ENCODE results near the gene ELAVL4.
"Not testable (repeated sequence)": the region's sequence is repeated elsewhere in the genome, so short reads cannot be mapped to it uniquely, and the experiment has no call there.

The ELAVL4 gene

DNA sequence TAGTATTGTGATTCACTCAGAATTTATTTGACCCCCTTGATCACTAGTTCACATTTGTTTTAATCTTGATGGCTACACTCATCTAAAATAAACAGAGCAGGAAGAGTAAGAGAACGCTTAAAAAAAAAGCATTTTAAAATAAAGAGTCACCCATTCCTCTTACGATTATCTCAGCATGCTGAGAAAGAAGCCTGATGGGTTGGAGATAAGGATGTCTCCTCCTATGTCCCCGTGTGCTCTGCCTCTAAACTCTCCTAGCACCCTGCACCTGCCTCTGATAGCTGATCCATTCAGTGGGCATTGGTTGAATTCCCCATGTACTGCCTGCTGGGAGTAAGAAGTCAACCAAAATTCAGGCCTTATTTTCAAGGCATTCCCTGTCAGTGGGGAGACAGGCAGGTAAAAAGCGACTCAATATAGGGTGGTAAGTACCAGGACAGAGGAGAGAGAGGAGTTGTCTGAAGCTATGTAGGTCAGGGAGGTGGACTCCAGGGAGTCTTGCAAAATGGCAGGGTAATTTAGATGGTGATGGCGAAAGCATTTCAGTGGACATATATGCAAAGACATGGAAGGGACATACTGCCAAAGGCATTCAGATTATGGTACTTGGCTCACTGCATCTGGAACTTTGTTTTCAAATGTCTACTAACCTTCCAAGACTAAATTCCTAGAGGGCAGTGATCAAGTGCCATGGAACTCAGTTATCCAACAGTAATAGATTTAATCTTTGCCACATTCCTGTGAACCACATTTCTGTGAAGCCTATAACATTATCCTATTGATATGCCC is 18.4 kb downstream of the ELAVL4 start:
- no peak for DNase-seq (ENCODE audit: low read depth)

DNA sequence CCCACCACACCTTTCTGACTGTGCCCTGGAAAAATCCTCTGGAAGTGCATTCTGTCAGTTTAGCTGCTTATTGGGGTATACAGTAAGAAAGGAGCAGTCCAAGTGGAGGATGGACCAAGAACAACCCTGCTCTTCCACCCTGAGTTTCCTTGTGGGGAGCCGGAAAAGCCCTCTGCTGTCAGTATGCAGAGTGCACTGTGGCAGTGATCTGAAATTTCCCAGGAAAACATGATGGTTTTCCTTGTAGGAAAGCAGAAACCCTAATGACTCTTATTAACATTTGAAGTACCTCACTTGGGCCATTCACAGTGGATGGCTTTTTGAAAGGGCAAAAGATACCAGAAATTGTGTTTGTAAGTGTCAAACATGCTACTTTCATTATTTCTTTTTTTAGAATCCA is 20.5 kb downstream of the ELAVL4 start:
- DNase-seq (ENCODE audit: low read depth): no peak

DNA sequence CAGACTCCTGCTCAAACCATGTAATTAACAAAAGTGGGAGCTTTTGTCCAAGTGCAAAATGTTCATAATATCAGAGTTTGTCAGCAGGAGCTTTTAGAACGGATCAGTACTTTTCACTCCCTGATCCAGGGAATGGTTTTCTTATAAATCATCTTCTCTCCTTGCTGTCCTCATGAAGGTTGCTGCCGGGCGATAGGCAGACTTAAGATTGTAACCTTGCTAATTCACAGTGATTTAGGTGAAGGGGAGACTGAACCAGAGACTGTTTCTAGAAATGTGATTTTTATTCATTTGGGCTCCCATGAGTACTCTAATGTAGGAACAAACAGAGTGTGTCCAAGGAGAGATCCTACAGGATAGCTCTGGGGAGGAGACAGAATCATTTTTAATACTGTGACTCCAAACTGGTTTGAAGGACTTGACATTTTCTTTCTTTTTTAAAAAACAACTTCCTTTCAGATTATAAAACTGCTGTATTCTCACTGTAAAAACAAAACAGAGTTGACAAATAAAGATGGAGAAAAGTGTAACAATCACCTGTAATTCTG is 23.7 kb downstream of the ELAVL4 start:
- no peak for DNase-seq (ENCODE audit: low read depth)

DNA sequence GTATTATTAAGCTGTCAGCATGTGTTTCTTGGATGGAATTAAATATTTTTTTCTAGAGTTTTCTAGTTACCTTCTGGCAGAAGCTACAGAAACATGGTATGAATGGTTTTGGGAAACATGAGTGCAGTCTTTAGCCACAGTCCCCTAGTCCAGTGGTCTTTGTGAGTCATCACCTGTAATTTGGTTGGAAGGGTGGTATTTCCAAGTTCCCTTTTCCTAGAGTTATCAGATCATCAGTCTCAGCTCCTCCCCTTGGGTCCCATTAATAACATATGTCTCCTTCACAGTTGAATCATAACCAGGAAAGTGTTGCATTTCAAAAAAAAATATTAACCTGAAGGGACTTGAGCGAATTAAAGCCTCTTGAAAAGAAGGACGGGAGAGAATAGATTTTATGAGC is 27.0 kb downstream of the ELAVL4 start:
- no peak for DNase-seq (ENCODE audit: low read depth)

DNA sequence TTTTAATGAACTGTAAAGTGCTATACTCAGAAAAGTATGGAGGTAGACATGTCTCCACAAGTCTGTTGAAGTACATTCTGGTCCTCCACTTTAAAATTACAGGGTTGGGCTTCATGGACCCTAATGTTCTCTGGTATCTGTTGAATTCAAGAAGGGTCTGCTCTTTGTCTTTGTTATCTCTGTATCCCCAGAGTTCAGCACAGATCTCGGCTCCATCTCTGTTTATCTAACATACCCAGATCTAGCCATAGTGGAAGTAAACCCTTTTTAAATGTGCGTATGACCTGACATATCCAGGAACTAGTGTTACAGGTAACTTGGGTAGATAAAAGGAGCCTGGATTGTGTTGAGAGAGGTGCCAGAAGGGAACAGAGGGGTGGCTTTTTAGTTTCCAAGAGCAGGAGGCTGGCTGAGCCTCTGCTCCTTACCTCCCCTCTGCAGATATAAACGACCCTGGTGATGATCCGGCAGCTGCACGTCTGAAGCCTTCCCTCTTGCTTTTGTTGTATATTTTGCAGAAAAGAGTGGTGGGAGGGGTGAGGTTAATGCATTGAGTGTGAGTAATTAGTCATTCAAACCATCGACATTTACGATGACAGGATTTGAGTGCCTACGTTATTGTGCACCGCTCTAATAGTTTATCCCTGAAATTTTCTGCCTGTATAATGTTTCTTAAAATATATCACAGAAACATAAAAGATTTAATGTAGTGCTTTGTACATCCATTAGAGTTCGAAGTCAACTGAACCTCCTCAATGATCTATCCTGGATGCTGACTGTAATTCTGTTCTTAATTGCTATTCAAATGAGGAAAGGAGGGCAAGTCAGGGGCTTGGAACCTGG is 30.8 kb downstream of the ELAVL4 start:
- DNase-seq (ENCODE audit: low read depth): no peak

DNA sequence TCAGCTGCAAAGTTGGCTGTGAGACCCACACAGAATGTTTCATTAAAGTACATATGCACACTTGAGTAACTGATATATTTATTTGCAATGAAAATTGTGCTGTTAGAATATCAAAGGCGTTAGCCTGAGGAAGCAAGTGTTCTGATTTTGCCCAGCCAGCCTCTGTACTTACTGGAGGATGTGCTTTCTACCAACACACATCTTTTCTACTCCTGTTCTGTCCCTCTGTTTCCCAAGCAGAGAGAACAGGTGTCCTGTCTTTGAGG is 31.4 kb downstream of the ELAVL4 start:
- no peak for DNase-seq (ENCODE audit: low read depth)

DNA sequence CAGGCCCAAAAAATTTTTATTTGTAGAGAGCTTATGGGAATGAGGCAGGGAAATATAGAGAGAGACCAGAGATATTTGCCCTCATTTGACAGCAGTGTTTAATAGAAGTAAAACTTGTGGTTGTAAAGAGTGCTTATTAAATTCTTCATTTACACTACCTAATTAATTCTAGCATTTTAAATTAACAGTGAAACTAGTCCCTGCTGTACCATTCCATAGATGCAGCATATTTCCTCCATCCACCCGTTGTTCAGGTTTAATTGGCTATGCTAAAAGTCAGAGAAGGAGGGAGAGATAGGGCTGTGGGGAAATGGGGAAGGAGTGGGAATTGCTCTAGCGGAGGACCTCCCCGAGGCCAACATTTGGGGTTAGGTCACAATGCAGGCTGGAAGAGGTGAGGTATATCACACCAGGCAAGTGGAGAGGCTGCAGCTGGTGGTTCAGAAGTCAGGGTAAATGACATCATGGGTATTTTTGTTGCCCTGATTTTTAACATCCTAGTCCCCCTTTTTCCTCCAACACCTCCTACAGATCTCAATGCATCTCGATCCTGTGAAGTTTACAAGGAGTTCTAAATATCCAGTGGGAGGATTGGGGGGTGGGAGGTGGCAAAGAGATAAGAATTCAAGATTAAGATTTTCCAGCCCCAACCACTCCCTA is 38.6 kb downstream of the ELAVL4 start:
- no peak for DNase-seq (ENCODE audit: low read depth)

DNA sequence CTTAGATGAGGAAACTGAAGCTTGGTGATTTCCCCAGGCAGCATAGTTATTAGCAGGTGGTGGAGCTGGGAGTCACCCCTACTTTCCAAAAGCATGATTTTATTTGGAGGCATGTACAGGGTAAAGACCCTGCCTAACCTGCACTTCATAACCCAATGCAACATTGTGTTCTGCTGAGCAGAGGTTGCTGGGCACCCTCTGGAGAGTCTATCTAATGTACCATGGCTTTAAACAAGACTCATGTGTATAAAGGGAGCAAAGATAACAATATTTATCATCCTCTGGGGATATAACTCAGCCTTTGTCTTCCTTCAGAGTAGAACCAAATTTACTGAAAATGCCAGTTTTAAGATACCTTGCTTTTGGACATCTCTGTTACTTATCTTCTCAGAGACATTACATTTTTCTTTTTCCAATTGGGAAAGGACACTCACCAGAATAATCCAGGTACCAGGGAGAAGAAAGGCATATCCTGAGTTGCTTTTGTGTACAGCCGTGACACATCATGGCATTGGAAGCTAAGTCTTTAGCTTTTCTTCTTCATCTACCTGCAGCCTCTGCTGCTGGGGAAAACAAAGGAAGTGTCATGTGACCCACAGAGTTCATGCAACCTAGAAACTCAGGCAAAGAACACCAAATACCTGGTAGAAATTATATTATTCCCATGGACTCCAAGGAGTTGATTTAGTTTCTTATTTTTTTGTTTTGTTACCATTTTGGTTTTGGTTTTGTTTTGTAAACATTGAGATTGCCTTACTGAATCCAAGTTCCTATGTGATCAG is 39.6 kb downstream of the ELAVL4 start:
- DNase-seq (ENCODE audit: low read depth): no peak

DNA sequence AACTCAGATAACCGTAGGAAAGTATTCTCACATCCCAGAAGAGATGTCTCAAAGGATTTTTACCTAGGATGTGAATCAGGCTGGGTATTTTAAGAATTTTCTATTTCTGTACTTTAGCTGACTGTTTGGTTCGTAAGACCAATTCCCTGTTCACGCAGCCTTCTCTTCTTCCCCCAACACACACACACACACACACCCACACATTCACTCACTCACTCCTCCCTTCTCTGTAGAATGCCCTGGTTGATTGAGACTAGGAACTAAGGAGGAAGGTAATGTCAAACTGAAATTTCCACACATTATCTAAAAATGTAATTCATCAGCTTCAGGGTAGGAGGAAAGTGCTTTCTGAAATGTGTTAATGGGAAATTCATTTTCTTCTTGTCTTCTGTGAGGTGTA is 43.5 kb downstream of the ELAVL4 start:
- no peak for DNase-seq (ENCODE audit: low read depth)

DNA sequence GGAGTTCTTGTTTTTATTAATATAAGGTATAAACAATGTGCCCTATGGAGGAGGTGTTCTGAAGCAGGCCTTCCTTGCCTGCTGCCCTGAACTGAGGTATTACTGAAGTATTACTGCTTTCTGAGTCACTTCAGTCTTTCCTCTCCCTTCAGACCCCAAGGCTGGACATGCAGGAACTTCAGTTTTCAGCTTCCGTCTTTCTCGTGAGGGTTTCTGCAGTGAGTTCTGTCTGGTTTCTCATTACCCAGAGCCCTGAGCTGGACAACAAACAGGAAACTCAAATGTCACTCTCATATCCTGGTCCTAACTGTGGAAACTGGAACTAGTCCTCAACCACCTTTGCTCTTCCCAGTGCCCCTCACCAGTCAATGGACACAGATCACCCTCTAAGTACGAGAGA is 46.8 kb downstream of the ELAVL4 start:
- DNase-seq (ENCODE audit: low read depth): no peak

DNA sequence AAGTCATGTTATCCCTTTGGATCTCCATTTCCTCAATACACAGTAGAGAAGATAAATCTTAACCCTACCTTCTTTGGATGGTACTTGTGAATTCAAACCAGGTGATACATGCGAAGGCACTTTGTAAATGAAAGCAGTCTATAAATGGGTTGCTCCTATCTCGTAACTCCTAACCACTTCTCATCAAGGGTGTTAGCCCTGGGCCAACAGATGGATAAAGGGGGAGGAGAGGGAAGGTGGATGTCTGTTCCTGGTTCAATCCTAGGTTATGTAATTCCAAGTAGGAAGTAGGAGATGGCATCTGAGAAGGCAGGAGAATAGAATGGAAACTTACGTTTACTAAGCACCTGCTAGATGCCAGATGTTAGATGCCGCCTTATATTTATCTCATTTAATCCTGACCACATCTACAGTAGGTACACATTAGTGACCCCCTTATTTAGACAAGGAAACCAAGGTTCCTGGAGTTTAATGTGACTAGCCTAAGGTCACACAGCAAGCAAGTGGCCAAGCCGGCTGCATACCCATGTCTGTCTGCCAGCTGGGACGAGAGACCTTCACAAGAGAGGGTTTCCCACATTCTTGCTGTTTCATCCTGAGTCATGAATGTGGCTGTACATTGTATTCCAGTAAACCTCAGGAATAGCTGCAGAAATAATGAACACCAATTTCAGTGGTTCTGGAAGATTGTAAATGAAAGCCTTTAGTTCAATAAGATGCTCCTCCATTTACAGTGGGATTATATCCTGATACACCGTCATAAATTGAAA is 47.7 kb downstream of the ELAVL4 start:
- no peak for DNase-seq (ENCODE audit: low read depth)

DNA sequence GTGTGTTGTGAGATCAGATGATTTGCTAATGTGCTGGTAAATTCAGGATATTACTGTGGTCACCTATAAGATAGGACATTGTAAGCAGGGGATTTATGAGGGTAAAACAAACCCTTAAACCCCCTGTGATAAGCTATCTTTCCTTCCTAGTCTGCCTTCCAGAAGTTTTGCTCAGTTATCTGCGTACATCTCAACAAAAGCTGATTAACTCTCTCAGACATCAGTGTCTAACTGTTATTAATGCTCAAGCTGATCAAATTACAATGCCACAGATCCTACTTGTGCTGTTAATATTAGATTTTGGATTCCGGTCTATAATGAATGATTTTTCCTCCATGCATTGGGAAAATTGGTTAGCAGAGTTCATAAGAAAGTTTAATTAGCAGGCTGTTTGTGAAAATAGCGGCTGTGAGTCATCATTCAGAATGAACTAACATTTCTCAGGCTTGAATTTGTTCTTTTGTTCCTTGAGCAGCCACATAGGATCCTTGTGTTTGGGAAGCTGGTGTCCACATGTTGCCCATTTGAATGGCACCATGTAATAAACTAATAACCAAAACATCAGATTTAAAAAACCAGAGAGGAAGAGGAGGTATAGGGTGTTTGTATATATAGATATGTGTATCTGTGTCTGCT is 48.7 kb downstream of the ELAVL4 start:
- no peak for DNase-seq (ENCODE audit: low read depth)

DNA sequence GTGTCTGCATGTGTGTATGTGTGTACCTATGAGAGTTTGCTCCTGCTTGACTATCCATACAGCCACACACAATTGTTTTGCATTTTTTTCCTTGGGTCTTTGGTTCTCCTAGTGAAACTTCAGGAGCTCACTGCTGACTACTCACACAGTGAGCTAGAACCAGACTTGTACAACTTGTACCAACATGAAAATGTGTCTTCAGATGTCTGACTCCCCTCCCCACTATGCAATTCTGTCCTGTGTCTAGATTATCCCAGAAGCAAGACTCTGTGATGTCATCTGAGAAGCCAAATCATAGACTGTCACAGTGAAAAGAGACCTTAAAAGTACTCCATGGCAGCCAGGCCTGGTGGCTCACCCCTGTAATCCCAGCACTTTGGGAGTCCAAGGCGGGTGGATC is 49.7 kb downstream of the ELAVL4 start:
- no peak for DNase-seq (ENCODE audit: low read depth)

DNA sequence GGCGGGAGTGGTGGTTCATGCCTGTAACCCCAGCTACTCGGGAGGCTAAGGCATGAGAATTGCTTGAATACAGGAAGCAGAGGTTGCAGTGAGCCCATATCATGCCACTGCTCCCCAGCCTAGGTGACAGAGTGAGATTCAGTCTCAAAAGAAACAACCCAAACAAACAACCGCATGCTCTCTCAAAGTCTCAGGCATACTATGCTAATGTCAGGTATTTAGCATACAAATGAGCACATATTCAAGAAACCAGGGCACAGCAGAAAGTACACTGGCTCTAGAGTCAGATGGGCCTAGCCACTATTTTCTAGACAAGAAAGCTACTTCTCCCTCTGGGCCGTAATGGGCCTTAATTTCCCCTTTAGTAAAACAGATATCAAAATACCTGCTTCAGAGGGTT is 55.0 kb downstream of the ELAVL4 start:
- DNase-seq (ENCODE audit: low read depth): no peak

DNA sequence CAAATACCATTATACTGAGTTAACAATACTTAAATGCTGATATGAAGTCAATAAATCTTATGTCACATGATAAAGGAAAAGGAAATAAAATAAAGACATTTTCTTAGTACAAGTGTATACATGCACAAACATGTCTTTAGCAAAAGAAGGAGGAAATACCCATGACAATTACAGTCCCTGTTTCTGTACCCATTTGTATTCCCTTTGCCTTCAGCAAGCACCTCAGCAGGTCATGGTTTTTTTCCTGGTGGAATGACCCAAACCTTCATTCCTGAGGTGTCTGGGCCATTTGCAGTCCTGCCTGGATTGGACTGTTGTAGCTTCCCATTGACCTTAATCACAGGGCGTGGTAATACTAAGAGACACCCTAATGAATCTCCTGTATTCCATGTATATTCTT is 57.6 kb downstream of the ELAVL4 start:
- not testable (repeated sequence) for DNase-seq (ENCODE audit: low read depth)

DNA sequence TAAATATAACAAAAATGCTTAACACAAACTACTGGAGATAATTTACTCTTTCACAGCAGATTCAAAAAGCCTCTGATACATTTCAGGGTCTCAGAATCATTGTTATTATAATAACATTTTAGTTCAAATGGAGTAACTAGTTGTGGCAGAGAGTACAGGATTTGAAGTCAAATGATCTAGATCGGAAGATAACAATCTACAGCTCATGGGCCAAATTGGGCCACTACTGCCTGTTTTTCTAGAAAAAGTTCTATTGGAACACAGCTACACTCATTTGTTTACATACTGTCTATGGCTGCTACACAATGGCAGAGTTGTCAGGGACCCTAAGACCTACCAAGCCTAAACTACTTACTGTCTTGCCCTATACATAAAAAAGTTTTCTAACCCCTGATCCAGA is 63.6 kb downstream of the ELAVL4 start:
- no peak for DNase-seq (ENCODE audit: low read depth)

DNA sequence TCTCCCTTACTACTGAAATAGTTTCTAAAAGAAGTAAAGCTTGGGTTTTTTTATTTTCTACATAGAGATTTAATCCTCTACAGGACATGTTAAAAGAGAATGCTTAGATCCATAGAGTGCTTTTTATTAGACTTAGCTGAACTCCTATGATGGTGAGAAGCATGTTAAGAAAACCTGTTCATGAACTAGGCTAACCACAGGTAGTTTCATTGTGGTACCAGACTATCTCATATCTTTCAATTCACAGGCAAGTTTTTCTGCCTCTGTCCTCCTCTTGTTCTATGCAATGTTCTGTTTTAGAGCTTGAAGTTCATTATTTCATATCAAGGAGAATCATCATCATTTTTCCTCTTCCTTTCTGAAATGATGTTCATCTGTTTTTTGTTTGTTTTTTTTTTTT is 65.4 kb downstream of the ELAVL4 start:
- no peak for DNase-seq (ENCODE audit: low read depth)

DNA sequence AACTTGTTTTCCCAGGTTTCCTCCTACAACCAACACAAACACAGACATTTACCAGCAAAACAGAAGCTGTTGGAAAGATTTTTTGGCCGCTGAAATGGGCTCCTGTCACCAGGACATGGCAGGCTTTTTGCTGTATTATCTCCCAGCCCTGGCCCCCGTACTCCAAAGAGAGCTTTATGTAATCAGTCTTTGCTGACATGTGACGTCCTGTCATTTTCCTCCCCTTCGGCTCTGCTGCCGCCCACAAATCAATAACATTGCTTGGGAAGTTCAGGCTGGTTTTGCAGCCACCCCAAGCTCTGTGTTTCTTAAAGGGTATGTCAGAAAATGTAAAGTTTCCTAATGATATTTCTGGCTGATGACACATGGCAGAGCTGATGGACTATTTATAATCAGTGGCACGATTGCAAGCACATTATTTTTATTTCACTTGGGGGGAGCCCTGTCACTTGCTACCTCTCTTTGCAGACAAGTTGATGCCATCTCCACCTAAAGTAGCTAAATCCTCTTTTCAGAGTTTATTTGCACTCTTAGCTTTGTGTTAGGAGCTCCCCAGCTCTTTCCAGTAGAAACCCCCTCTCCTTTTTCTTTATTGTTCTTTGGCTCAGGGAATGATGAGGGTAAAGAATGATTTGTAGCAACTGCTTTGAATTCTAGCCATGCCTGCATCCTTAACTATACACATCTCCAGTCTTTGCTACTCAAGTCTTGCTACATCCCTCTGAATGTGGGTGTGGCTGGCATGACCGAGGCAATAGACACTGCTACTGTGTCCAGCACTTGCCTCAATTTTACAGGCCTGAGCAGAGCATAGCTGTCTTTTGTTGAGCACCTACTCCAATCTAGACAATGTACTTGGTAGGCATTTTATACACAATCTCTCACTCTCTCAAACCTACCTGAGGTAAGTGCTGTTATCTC is 67.3 kb downstream of the ELAVL4 start:
- no peak for DNase-seq (ENCODE audit: low read depth)

DNA sequence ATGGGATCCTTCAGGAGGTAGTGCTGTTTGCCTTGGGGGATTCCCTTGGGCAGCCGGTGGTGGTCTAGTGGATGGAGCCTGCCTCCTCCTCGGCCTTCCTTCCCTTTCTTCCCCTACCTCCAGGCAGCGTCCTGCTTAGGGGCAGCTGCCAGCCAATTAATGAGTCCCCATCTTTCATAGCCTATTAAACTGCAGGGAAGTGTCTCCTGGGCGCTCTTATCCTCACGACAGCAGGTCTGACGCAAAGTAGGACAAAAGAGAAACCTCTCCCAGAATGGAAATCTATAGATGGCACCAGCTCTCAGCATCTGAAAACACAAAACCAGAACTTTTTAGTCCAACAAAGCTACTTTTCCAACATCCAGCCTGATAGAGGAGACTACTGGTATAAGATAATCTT is 69.3 kb downstream of the ELAVL4 start:
- no peak for DNase-seq (ENCODE audit: low read depth)

DNA sequence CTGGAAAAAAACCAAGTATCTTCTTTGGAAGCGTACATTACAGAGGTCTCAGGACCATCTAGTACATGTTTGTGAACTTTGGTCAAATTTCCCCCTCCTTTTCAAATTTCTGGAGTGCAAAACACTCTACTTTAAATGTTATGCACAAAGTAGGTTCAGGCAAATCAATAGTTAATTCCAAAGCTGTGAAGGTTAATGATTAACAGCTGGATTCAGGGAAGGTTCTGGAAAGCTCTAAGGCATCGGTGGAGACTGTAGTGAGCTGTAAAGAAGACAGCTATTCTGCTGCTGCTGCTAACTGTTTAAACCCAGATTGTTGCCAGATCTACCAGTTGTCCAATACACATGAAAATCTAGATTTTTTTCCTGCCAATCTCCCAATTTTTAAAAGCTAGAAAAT is 70.9 kb downstream of the ELAVL4 start:
- no peak for DNase-seq (ENCODE audit: low read depth)
